GM13977 (cell line): ENCODE measurements around the gene OR2T35.
A peak's percentile ranks its signal among the peaks of the same experiment; 100 is the strongest.
"Not testable (repeated sequence)": the region's sequence is repeated elsewhere in the genome, so short reads cannot be mapped to it uniquely, and the experiment has no call there.

ENCODE experiments used
- DNase-seq: peaks from one replicate; pipeline ENCODE4 v3.0.0; 2012; ENCODE audit warnings: low spot score
- in situ Hi-C: fragments of 300-500 bp; cut with MboI; formaldehyde crosslinking; loops from one replicate; pipeline ENCODE4 v1.12.0; 2022; ENCODE audit warnings: low sequenced_read_pairs, low pct_unique_long_range_greater_than_20kb, mixed read lengths, inconsistent platforms; ENCODE audit not compliant: unreplicated experiment
- TF ChIP-seq, protein P1 (sequence below): IDR thresholded peaks from 2 replicates; pipeline ENCODE4 v1.5.1; 2012; ENCODE audit warnings: mild to moderate bottlenecking, control low read depth; ENCODE audit not compliant: insufficient read depth; ENCODE audit errors: extremely low read depth, missing control alignments

Gene OR2T35

GRCh38 chr1:248645178-248645577 lies at the start of gene OR2T35:
Gene OR2T35 (minus strand): TSS chr1:248645278. CDS start chr1:248639258, 6,020 bp downstream.
- in situ Hi-C loops: not testable (repeated sequence)

GRCh38 chr1:248691567-248692155 lies 46.6 kb upstream of the OR2T35 start:
- no peak for DNase-seq
- in situ Hi-C loops: no loop called here
- TF ChIP-seq, protein P1, sequence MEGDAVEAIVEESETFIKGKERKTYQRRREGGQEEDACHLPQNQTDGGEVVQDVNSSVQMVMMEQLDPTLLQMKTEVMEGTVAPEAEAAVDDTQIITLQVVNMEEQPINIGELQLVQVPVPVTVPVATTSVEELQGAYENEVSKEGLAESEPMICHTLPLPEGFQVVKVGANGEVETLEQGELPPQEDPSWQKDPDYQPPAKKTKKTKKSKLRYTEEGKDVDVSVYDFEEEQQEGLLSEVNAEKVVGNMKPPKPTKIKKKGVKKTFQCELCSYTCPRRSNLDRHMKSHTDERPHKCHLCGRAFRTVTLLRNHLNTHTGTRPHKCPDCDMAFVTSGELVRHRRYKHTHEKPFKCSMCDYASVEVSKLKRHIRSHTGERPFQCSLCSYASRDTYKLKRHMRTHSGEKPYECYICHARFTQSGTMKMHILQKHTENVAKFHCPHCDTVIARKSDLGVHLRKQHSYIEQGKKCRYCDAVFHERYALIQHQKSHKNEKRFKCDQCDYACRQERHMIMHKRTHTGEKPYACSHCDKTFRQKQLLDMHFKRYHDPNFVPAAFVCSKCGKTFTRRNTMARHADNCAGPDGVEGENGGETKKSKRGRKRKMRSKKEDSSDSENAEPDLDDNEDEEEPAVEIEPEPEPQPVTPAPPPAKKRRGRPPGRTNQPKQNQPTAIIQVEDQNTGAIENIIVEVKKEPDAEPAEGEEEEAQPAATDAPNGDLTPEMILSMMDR: no peak

More at GRCh38 chr1:248645178-248645577, at the start of gene OR2T35:
- DNase-seq: not testable (repeated sequence)

DNA sequence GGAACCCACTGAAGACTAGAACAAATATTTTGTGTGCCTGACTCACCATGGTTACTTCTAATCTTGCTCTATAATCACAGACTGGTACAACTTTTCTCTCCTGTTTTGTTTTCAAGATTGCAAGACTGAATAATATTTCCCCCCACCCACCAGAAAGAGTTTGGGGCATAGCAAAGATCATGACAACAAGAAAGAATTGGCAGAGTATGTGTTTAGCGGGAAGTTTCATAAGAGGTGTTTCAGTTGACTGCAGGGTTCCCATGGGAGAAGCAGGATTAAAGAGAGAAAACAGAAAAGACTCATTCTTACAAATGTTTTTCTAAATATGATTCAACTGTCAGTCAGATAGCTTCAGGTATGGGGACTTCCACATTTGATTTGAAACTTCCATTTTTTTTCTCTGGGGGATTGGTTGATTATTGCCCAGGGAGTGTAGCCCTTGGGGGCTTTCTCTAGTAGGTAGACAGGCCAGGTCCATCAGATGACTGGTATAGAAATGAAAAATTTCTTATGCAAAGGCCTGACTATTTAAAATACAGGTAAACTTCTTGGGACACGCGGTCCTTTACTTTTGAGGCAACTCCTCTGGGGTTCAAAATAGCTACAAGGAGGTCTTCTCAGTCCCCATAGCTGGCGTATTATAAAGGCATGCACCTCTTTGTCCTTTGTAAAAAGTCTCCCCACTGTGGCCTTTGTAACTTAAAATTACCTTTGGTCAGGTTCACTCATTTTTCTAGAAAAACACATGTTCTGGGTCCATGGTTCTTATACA lies 43.6 kb upstream of the OR2T35 start:
- TF ChIP-seq, protein P1: no peak
- DNase-seq: peak; percentile 69
- in situ Hi-C loops: no loop called here

DNA sequence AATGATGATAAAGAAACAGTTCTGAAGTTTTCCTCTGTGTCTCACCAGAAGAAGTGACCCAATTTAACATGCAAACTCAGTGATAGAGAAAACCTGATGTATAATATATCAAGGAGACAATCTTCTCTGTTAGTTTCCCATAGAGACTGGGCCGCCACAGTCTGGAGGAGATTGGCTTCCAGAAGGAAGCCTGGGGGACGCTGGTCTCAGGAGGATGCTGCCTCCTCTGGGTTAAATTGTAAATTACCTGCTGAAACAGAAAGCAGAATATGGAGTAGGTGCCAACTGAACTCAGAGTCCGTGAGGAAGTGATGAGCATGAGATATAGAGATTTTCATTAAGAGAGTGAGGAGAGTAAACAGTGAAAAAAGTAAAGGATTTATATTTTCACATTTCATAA lies 41.7 kb upstream of the OR2T35 start:
- in situ Hi-C loops: no loop called here
- TF ChIP-seq, protein P1: peak; percentile 62
- peak; percentile 54 for DNase-seq

GRCh38 chr1:248681651-248682050 lies 36.6 kb upstream of the OR2T35 start:
- in situ Hi-C loops: loop anchor here (5.0 kb wide), 1 partner anchor 54 kb away; no protein-coding TSS in a partner anchor
- DNase-seq: no peak
- TF ChIP-seq, protein P1: no peak

DNA sequence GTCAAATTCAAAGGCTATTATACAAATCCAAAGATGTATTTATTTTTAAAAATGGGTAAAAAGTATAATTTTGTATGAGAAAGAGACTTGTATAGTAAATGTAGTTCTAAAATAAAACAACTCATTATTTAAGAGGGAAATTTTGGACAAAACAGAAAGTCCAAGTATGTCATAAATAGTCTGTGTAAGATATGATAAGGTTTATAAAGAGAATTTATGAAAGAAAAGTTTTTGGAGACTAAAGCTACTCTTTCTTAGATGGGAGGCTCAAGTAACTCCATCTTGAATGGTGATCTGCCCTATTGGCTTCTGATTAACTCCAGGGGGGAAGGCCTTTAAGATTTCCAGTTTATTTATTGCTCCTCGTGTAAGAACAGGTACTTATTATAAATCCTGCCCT lies 24.9 kb upstream of the OR2T35 start:
- TF ChIP-seq, protein P1: no peak
- in situ Hi-C loops: no loop called here
- no peak for DNase-seq

DNA sequence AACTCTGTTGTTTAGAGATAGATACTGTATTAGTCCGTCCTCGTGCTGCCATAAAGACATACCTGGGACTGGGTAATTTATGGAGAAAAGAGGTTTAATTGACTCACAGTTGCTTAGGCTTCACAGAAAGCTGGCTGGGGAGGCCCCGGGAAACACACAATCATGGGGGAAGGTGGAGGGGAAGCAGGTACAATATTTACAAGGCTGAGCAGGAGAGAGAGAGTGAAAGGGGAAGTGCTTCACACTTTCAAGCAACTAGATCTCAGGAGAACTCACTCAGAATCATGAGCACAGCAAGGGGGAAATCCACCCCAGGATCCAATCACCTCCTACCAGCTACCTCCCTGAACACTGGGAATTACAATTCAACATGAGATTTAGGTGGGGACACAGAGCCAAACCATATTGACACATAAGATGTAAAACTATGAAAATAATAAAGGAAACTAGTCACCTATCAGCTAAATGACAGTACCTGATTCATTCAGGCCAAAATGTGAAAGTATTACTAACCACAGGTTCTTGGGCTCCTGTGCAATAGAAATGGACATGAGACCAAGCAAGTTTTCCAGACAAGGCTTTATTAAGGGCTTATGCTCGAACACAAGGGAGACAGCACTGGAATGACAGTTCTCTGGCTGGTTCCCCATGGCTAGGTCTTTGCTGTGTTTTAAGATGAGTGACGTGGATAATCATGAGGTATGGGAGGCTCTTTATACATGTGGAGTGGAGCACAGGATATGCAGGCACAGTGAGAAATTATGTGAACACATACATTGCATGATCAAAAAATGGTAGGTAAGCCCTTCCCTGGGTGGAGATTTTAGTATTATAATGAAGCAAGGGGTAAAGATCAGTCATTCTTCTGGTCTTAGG lies 18.6 kb upstream of the OR2T35 start:
- DNase-seq, in situ Hi-C loops: not testable (repeated sequence)

GRCh38 chr1:248656797-248657196 lies 11.7 kb upstream of the OR2T35 start:
- DNase-seq, in situ Hi-C loops: not testable (repeated sequence)

- in situ Hi-C loops, DNase-seq: not testable (repeated sequence)
Measured at GRCh38 chr1:248655354-248655753, 10.3 kb upstream of the OR2T35 start, which contains the start of gene OR2T27. Gene OR2T27 (minus strand): TSS chr1:248655528. CDS start chr1:248650884, 4,644 bp downstream.

DNA sequence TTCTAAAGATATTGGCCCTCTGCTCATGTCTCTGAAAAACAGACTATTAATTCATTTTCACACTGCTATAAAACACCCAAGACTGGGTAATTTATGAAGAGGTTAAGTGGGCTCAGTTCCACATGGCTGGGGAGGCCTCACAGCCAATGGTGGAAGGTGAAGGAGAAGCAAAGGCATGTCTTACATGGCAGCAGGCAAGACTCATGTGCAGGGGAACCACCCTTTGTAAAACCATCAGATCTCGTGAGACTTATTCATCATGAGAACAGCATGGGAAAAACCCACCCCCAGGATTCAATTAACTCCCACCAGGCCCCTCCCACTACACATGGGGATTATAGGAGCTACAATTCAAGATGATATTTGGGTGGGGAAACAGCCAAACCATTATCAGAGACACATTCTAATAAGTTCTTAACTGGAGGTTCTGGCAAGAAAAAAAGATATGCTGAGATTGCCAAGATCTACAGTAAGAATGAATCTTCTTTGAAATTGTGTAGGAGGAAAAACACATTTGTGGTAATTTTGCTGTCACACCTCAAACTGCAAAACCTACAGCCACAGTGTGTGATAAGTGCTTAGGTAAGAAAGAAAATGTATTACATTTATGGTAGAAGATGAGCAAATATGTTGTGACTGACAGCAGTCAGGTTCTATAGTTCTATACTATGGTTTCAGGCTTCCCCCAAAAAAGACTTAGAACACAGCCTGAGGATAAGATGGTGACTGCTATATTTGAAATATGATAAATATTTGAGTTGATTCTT lies 3.9 kb upstream of the OR2T35 start:
- in situ Hi-C loops, DNase-seq: not testable (repeated sequence)
